Panc1 (cell line): Measurements from ENCODE around the gene SCG5. TPM values are rescaled to one million over a fixed set of nuclear protein-coding genes. Genes with fewer than 3 reads are reported as not detected.
"Not testable (repeated sequence)": the region's sequence is repeated elsewhere in the genome, so short reads cannot be mapped to it uniquely, and the experiment has no call there.

Source experiments
- ATAC-seq: fragments of 200-7000 bp; cut with Tn5 transposase; 2 replicates; pipeline ENCODE4 v1.9.1; 2020; ENCODE audit warnings: mild to moderate bottlenecking, moderate library complexity
- Bru-seq: library from RNA; stranded (reverse); fragments of 400-500 nt; gene quantifications from one replicate; lab custom pipeline; 2021; lab: Mats Ljungman, UMichigan
- BruChase-seq, 2 experiments: library from RNA; stranded (reverse); fragments of 400-500 nt; gene quantifications; one replicate each; lab custom pipeline; 2021; lab: Mats Ljungman, UMichigan
- BruUV-seq: library from RNA; stranded (reverse); fragments of 400-500 nt; replicated peaks from 2 replicates; lab custom pipeline; 2021; lab: Mats Ljungman, UMichigan
- CTCF ChIA-PET: fragments of 300-600 bp; sonication (Branson Sonifier 250); formaldehyde crosslinking; loops from one replicate; lab custom pipeline; 2022; ENCODE audit warnings: antibody characterized with exemption; lab: Charles Lee
- POLR2A ChIA-PET: fragments of 300-600 bp; sonication (Branson Sonifier 250); formaldehyde crosslinking; loops from one replicate; lab custom pipeline; 2022; ENCODE audit warnings: antibody characterized with exemption; lab: Charles Lee
- DNase-seq: peaks from one replicate; pipeline ENCODE4 v3.0.0-alpha.2; 2010; ENCODE audit warnings: low read depth, low spot score
- H3K27ac ChIP-seq: 2 replicates; pipeline ENCODE4 v1.5.1; 2011; ENCODE audit warnings: mild to moderate bottlenecking, low read length, inconsistent platforms
- H3K27me3 ChIP-seq: fragments of 200-500 bp; sonication (Bioruptor generic); 2 replicates; pipeline ENCODE4 v1.6.0; 2014; ENCODE audit warnings: low read length, inconsistent platforms; ENCODE audit not compliant: control insufficient read depth, insufficient read depth
- H3K36me3 ChIP-seq: fragments of 200-500 bp; sonication (Bioruptor generic); 2 replicates; pipeline ENCODE4 v1.5.1; 2014; ENCODE audit warnings: inconsistent platforms, mild to moderate bottlenecking, low read length, moderate library complexity; ENCODE audit not compliant: control insufficient read depth, insufficient read depth
- H3K4me1 ChIP-seq: 2 replicates; pipeline ENCODE4 v1.5.1; 2011; ENCODE audit warnings: inconsistent platforms, mild to moderate bottlenecking, low read length, moderate library complexity; ENCODE audit not compliant: control insufficient read depth, insufficient read depth
- H3K4me3 ChIP-seq, 2 experiments: 2 replicates each; pipeline ENCODE4 v1.5.1; 2011 to 2012; ENCODE audit warnings: low read depth in 2 of 2, low read length in 2 of 2, mild to moderate bottlenecking in 2 of 2, inconsistent platforms in 1 of 2, moderate library complexity in 1 of 2
- H3K9me3 ChIP-seq: fragments of 200-500 bp; sonication (Bioruptor generic); 2 replicates; pipeline ENCODE4 v1.5.1; 2014; ENCODE audit warnings: low read depth, mild to moderate bottlenecking, inconsistent platforms, low read length, moderate library complexity; ENCODE audit not compliant: control insufficient read depth, insufficient read depth
- TCF7L2 ChIP-seq: IDR thresholded peaks from 2 replicates; pipeline ENCODE4 v1.6.1; 2011; ENCODE audit warnings: mild to moderate bottlenecking, low read depth, low read length, inconsistent platforms
- in situ Hi-C: cut with HindIII; loops from 2 replicates; pipeline ENCODE4 v1.10.0; 2016; ENCODE audit warnings: low sequenced_read_pairs, low pct_unique_long_range_greater_than_20kb
- intact Hi-C: fragments of 100-400 bp; cut with micrococcal nuclease; formaldehyde crosslinking; loops from one replicate; pipeline ENCODE4 v1.10.0; 2022; ENCODE audit not compliant: unreplicated experiment
- long read RNA-seq: library from polyadenylated mRNA; unstranded; transcript quantifications from one replicate; pipeline ENCODE4 v2.0.0, GENCODE V29; 2021; ENCODE audit not compliant: unreplicated experiment
- polyA plus RNA-seq: library from polyadenylated mRNA; unstranded; fragments of >200 nt; gene quantifications from one replicate; pipeline ENCODE4 v1.2.1, GENCODE V29; 2012; ENCODE audit warnings: missing spikeins; ENCODE audit not compliant: insufficient read length
- total RNA-seq: library from RNA; stranded (reverse); gene quantifications from one replicate; pipeline ENCODE4 v1.2.1, GENCODE V29; 2021; ENCODE audit not compliant: unreplicated experiment
- TF ChIP-seq, protein P1 (sequence below): fragments of 450-650 bp; IDR thresholded peaks from 2 replicates; pipeline ENCODE4 v1.5.1; 2017; ENCODE audit warnings: mild to moderate bottlenecking

The SCG5 gene
- total RNA-seq (0.67 TPM), Bru-seq, nascent RNA (percentile 64 among the genes with signal in this experiment), BruChase-seq, experiment 1, labeled RNA remaining after a 2-hour chase (percentile 73 among the genes with signal in this experiment), BruChase-seq, experiment 2, labeled RNA remaining after a 6-hour chase (percentile 65 among the genes with signal in this experiment)
- not detected for polyA plus RNA-seq
- long read RNA-seq, partial matches to known transcripts = 0 of 1 reads
- long read RNA-seq, other reads (novel, unspliced or antisense) = 1 of 1 reads

GRCh38 chr15:32641517-32642059, at the start of gene SCG5:
Gene SCG5 (plus strand): TSS chr15:32641710. CDS start chr15:32643593, 1,883 bp downstream.
- ATAC-seq (peak; percentile 58), DNase-seq (no peak)
- in situ Hi-C loops = no loop called here
- Histone ChIP-seq H3K4me3 (no peak within 1 kb of the TSS), H3K9me3 (no peaks in the 10 kb centered on the region), H3K4me1 (no peaks in the 10 kb centered on the region), H3K27me3 (no peaks in the 10 kb centered on the region), H3K27ac (no peak within 1 kb of the TSS), H3K36me3 (peaks cover 27% of the 10 kb centered on the region)
- BruUV-seq = no TSS peak
- intact Hi-C loops = no loop called here
- ChIA-PET POLR2A (interaction anchor here (0.6 kb wide), 1 partner anchor 28 kb away, joined by 3 read pairs; no protein-coding TSS in a partner anchor), CTCF (no interaction called here)
- no peak for TF ChIP-seq TCF7L2
- TF ChIP-seq, protein P1, sequence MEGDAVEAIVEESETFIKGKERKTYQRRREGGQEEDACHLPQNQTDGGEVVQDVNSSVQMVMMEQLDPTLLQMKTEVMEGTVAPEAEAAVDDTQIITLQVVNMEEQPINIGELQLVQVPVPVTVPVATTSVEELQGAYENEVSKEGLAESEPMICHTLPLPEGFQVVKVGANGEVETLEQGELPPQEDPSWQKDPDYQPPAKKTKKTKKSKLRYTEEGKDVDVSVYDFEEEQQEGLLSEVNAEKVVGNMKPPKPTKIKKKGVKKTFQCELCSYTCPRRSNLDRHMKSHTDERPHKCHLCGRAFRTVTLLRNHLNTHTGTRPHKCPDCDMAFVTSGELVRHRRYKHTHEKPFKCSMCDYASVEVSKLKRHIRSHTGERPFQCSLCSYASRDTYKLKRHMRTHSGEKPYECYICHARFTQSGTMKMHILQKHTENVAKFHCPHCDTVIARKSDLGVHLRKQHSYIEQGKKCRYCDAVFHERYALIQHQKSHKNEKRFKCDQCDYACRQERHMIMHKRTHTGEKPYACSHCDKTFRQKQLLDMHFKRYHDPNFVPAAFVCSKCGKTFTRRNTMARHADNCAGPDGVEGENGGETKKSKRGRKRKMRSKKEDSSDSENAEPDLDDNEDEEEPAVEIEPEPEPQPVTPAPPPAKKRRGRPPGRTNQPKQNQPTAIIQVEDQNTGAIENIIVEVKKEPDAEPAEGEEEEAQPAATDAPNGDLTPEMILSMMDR = no peak

DNA sequence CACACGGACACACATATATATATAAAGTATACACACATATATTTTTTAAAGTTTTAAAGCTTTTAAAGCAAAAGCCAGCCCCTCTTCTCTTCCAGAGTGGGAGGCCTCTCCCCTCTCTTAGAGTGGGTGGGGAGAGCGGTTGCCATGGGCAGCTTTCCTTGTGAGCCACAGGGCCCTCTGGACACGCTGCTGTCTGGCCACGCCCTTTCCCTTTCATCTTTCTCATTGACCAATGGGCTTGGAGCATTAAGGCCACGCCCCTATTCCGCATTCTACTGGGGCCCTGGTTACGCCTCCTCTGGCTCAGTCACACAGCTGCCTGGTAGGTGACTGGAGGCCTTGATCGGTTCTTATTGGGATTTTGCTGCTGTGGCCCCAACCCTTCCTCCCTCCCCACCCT, 48.4 kb upstream of the SCG5 start, which contains the start of gene GOLGA8N:
Gene GOLGA8N (plus strand): TSS at position 306 of the 400 bp plus-strand sequence.
- BruUV-seq, H3K9me3 ChIP-seq, CTCF ChIA-PET, ATAC-seq, H3K27me3 ChIP-seq, H3K4me1 ChIP-seq, POLR2A ChIA-PET, H3K36me3 ChIP-seq, DNase-seq, in situ Hi-C loops, H3K4me3 ChIP-seq, H3K27ac ChIP-seq, intact Hi-C loops: not testable (repeated sequence)

DNA sequence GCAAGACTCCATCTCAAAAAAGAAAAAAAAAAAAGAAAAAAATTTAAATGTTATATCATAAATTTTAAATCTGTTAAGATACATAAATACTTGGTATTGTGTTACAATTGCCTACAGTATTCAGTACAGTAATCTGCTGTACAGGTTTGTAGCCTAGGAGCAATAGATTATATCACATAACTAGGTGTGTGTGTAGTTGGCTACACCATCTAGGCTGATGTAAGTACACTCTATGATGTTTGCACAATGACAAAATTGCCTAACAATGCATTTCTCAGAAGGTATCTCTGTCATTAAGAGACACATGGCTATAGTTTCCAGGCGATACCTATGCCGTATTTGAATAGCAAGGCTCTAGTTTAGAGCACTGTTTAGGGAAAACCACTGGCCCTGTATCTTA, 32.0 kb upstream of the SCG5 start:
- BruUV-seq, intact Hi-C loops, H3K4me3 ChIP-seq, POLR2A ChIA-PET, H3K27me3 ChIP-seq, H3K27ac ChIP-seq, H3K9me3 ChIP-seq, DNase-seq, ATAC-seq, H3K36me3 ChIP-seq, in situ Hi-C loops, H3K4me1 ChIP-seq: not testable (repeated sequence)
- CTCF ChIA-PET = interaction anchor here (0.7 kb wide), 1 partner anchor 276 kb away, joined by 4 read pairs; no protein-coding TSS in a partner anchor

GRCh38 chr15:32610719-32611118, 30.8 kb upstream of the SCG5 start:
- TF ChIP-seq, protein P1 = peak; percentile 16; the same call in 1 of the 2 replicates
- POLR2A ChIA-PET, H3K4me1 ChIP-seq, DNase-seq, CTCF ChIA-PET, in situ Hi-C loops, H3K27ac ChIP-seq, intact Hi-C loops, H3K4me3 ChIP-seq, H3K9me3 ChIP-seq, H3K36me3 ChIP-seq, H3K27me3 ChIP-seq, BruUV-seq: not testable (repeated sequence)
- ATAC-seq = peak; percentile 49; the same call in 1 of the 2 replicates

DNA sequence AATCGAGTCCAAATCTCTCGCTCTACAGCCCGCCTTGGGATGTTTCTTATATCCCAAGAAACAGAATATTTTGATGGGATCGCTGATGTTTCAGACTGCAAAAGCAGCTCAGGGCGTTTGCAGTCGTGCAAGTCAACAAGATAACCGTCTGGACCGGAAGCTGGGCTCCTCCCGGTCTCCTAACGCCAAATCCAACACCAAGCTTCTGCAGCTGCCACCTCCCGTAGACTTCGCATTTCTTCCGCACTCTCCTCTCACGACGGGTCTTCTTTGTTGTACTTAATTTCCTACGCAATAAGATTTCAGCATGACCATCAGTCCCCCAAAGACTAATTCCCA, 26.8 kb upstream of the SCG5 start:
- in situ Hi-C loops, H3K27me3 ChIP-seq, CTCF ChIA-PET, H3K9me3 ChIP-seq, POLR2A ChIA-PET, H3K36me3 ChIP-seq, H3K4me1 ChIP-seq, intact Hi-C loops, DNase-seq: not testable (repeated sequence)
- ATAC-seq = peak; percentile 66
- H3K4me3 ChIP-seq = peak overlapping the region; percentile 56 to 73
- BruUV-seq = TSS peak; percentile 95
- H3K27ac ChIP-seq = peak overlapping the region; percentile 91
